GM12891 (cell line): Measurements from ENCODE around the gene LSM12.

Experiments used
- POLR2A ChIP-seq: IDR thresholded peaks from 2 replicates; pipeline ENCODE4 v1.6.1; 2011; ENCODE audit warnings: low read depth, low read length, control low read depth
- POLR2AphosphoS5 ChIP-seq: IDR thresholded peaks from 2 replicates; pipeline ENCODE4 v1.6.1; 2011; ENCODE audit warnings: low read depth, low read length, control low read depth

GRCh38 chr17:44053125-44053872 is 13.2 kb downstream of the LSM12 start:
- TF ChIP-seq POLR2A (no peak), POLR2AphosphoS5 (no peak)
